COR-L47 (cell line): ENCODE data around the gene HEPN1.

Experiments used
- DNase-seq: peaks from one replicate; lab custom pipeline; 2025; lab: John Stamatoyannopoulos, UW

Gene HEPN1

GRCh38 chr11:124899383-124900145, 19.5 kb upstream of the HEPN1 start:
- no peak for DNase-seq

DNA sequence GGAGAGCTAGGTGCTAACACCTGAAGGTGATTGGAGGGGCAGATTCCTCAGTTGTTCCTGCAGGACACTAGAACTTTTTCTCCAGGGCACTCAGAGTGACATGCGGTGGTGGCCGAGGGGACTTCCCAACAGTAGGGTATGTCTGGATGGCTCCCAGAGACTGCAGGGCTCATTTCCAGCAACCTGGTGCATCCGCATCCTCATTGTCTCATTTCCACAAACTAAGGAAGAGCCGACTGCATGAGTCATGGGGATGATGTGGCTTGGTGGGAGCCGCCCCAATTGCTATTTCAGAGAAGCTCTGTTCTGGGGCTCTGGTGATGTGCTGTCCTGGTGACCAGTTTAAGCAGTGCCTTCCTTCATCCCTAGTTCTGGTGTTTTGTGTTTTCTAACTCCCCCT, 18.6 kb upstream of the HEPN1 start:
- DNase-seq: no peak

GRCh38 chr11:124902616-124903015, 16.4 kb upstream of the HEPN1 start:
- no peak for DNase-seq

GRCh38 chr11:124915541-124916369, 3.3 kb upstream of the HEPN1 start:
- DNase-seq: no peak

DNA sequence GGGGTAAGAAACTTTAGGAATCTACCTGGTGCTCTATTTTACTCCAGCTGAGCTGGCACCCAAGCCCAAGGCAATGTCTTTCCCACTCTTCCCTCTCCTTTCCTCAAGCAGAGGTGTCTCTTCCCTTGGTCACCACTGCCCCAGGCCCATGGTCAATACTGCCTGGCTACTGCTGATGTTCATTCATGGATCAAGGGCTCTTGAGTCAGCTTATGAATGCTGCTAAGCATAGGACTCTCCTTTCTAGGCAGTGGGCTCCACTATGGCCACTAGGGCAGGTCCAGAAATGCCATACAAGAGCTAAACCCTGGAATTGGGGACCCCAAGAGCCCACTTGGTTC, 2.7 kb upstream of the HEPN1 start:
- no peak for DNase-seq

DNA sequence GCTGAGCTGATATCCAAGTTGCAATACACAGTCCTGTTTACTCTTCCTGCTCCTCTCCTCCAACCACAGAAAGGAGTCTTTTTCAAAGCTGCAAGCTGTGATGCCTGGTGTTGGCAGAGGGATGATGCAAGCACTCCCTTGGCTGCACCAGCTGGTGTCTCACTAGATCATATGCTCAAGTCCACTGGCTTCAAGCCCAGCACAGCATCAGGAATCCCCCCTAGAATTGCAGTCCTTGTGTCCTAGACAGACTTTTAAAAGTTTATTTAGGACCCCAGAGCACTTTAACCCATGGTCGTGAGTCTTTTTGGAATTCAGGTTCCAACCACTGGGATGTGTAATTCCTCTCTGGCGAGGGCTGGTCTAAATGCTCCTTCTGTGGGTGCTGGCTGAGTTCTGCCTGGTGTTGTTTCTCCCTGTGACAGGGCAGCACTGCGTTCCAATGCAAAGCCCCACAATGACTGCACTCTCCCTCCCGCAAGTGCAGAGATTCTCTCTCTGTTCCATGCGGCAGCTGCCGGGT, 1.9 kb upstream of the HEPN1 start:
- no peak for DNase-seq

DNA sequence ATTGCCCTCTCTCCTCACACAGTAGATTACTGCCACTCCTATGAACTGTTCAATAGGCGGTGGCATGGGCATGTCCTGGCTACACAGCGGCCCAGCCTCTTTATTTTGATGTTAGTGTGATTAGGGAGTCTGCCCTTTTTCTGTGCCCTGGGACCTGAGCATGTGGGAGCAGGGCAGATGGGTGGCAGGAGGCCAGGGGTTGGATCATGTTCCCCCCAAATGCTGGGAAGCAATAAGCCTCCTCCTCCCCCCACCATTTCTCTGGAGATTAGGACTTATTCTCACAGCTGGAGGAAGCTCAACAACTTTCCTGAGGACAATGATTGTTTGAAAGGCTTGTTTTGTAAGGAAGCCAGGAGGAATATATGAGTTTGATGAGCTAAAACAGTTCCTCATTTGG, 848 bp downstream of the HEPN1 start:
- no peak for DNase-seq

- no peak for DNase-seq
These were observed 1.3 kb downstream of the HEPN1 start for GRCh38 chr11:124920356-124920755.

- DNase-seq: no peak
These were observed 2.0 kb downstream of the HEPN1 start for GRCh38 chr11:124920870-124921609.

GRCh38 chr11:124922831-124923230, 3.8 kb downstream of the HEPN1 start:
- no peak for DNase-seq

GRCh38 chr11:124923296-124923695, 4.2 kb downstream of the HEPN1 start:
- no peak for DNase-seq

- no peak for DNase-seq
These were observed 10.1 kb downstream of the HEPN1 start for GRCh38 chr11:124928942-124929665.

- no peak for DNase-seq
These were observed 11.7 kb downstream of the HEPN1 start for GRCh38 chr11:124930799-124931198.

GRCh38 chr11:124934862-124935547, 16.0 kb downstream of the HEPN1 start:
- no peak for DNase-seq

DNA sequence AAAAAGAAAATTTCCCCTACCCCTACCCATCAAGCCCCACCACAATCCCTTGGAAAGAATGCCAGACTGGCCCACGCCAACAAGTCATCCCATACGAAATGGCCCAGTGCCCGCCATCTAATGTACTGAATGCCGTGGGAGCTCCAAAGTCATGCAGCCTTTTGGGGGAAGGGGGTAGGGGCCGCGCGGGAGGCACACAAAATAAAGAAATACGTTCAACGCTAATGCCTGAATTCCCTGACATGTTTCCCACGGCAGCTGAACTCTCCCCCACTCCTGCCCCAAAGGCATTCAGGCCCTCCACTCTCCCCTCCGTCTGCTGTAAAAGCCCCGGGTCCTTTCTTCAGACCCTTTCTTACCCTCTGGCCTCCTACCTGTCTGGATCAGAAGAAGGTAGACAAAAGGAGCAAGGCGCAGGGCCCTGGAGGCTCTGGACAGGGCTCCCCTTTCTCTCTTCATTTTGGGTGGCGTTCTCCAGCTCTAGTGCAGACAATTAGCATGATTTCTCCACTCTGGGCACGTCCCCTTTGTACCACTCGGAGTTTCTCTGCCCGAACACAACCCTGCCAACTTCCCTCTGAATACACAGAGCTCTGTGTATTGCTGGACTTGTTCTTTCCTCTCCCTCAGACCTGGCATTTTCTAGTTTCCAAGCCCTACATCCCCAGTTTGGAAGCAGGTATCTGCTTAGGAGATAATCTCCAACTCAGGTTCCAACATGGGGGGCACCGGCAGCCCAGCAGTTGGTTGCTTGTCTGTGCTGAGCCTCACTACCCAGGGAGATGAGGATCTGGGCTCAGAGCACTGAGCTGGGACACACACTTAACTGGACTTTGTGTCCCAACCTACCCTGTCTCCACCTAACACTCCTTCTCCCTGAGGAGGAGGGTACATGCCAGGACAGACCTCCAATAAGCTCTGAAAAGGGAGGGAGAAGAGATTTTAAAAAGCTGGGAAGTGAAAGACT, 16.8 kb downstream of the HEPN1 start, which contains the start of gene HEPACAM:
TSS of gene HEPACAM (minus strand) at position 500 of the 967 bp plus-strand sequence. CDS start at position 459, 41 bp downstream.
- DNase-seq: no peak

DNA sequence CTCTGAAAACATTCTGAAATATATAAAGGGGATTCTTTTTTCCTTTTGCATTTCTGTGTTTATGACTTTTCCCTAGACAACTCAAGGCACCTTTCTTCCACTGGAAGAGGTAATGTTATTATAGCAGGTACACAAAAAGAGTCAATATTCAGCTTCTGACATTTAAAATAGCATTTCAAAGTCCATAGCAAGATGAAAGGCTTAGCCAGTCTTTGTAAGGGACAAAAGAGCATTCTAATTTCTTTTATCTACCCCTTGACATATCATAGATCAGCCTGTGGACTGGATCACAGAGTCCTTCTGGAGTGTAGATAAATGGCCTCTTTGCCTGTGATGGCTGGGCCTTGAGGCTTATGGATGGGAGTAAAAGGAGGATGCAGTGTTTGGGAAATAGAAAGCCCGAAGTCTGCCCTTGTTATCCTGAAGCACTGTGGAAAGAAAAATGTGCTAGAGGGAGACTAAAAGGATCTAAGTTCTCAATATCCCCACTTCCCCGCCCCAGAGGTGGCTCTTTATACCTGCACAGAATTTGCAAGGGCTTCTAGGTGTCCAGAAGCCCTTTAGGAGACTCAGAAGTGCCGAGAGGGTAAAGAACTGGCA, 18.4 kb downstream of the HEPN1 start:
- no peak for DNase-seq

- DNase-seq: no peak
These were observed 19.2 kb downstream of the HEPN1 start for GRCh38 chr11:124938206-124938765.

GRCh38 chr11:124938970-124939369, 19.9 kb downstream of the HEPN1 start:
- no peak for DNase-seq

GRCh38 chr11:124941703-124942102, 22.7 kb downstream of the HEPN1 start:
- no peak for DNase-seq
